ENCODE measurements around the gene LTC4S. TPM values are rescaled to one million over a fixed set of nuclear protein-coding genes. Genes with fewer than 3 reads are reported as not detected.

The LTC4S gene
- total and polyA plus RNA-seq, 4 donors: 4.0 to 25.3 (median 8.3) TPM

DNA sequence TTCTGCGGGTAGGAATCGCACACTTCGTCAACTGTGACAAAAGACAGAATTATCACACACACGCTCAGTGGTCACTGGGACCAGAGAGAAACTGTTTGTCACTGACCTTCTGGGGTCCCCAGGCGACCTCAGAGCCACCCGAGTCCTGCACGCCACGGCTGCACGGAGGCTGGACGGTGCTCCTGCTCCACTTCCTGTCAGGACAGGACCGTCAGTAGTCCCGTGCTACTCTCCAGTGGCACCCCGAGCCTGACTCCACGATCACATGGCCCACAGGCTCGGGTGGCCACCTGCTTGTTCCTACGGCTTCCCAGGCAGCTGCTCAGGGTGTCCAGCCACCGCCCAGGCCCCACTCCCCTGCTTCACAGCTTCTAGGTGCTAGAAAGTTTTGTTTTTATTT, 47.0 kb downstream of the LTC4S start:
- H3K9me3 ChIP-seq (ENCODE audit: control insufficient read depth in 4 of 4, insufficient read depth in 3 of 4, low read length in 3 of 4): peaks cover 0 to 3% (median 0%) of the 10 kb centered on the region in 4 donors
- ATAC-seq (ENCODE audit: insufficient read depth, low FRiP score) (no peak), DNase-seq (no peak)
- H3K4me3 ChIP-seq: no peak overlapping the region
- H3K9ac ChIP-seq (ENCODE audit: insufficient read depth in 1 of 2, low read length in 2 of 2): no peak overlapping the region
- H3K27me3 ChIP-seq (ENCODE audit: control insufficient read depth in 3 of 3, insufficient read depth in 3 of 3, low read length in 2 of 3): no peaks in the 10 kb centered on the region
- H3K27ac ChIP-seq (ENCODE audit: low read depth in 1 of 2, low read length in 1 of 2): no peak overlapping the region
- 90 to 91% methylated on average over 17 of the region's 17 CpGs for WGBS, 2 donors
- peaks cover 0 to 3% (median 0%) of the 10 kb centered on the region in 5 donors for H3K4me1 ChIP-seq (ENCODE audit: control insufficient read depth in 5 of 5, insufficient read depth in 5 of 5, low read length in 5 of 5)
- H3K36me3 ChIP-seq (ENCODE audit: control insufficient read depth in 4 of 4, insufficient read depth in 4 of 4, low read length in 4 of 4): peaks cover 21 to 38% (median 33%) of the 10 kb centered on the region in 4 donors
- TF ChIP-seq, protein P1, sequence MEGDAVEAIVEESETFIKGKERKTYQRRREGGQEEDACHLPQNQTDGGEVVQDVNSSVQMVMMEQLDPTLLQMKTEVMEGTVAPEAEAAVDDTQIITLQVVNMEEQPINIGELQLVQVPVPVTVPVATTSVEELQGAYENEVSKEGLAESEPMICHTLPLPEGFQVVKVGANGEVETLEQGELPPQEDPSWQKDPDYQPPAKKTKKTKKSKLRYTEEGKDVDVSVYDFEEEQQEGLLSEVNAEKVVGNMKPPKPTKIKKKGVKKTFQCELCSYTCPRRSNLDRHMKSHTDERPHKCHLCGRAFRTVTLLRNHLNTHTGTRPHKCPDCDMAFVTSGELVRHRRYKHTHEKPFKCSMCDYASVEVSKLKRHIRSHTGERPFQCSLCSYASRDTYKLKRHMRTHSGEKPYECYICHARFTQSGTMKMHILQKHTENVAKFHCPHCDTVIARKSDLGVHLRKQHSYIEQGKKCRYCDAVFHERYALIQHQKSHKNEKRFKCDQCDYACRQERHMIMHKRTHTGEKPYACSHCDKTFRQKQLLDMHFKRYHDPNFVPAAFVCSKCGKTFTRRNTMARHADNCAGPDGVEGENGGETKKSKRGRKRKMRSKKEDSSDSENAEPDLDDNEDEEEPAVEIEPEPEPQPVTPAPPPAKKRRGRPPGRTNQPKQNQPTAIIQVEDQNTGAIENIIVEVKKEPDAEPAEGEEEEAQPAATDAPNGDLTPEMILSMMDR (IDR thresholded peaks at IDR 0.05; ENCODE audit: control extremely low read depth, extremely low read depth): no peak

DNA sequence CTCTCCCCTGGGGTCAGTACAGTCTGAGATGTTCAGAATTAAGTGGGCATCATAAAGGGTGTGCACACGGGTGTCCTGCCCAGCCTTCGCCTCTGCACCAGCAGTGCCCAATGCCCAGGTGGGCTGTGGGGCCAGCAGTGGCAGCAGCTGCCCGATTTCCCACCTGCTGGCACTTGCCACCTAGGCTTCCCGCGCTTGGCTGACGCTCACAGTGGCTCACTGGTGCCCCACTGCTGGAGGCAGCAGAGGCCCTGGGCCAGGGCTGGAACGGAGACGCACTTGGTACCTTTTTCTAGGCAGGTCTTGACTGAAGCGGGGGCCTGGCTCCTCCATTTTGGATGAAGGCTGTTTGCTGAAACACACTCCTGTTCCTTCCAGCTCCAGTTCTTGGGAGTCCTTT, 47.8 kb downstream of the LTC4S start:
- Histone ChIP-seq H3K9ac (ENCODE audit: insufficient read depth in 1 of 2, low read length in 2 of 2) (no peak overlapping the region), H3K27ac (ENCODE audit: low read depth in 1 of 2, low read length in 1 of 2) (no peak overlapping the region), H3K27me3 (ENCODE audit: control insufficient read depth in 3 of 3, insufficient read depth in 3 of 3, low read length in 2 of 3) (no peaks in the 10 kb centered on the region), H3K9me3 (ENCODE audit: control insufficient read depth in 4 of 4, insufficient read depth in 3 of 4, low read length in 3 of 4) (peaks cover 0 to 3% (median 0%) of the 10 kb centered on the region in 4 donors), H3K4me3 (no peak overlapping the region), H3K4me1 (ENCODE audit: control insufficient read depth in 5 of 5, insufficient read depth in 5 of 5, low read length in 5 of 5) (no peaks in the 10 kb centered on the region), H3K36me3 (ENCODE audit: control insufficient read depth in 4 of 4, insufficient read depth in 4 of 4, low read length in 4 of 4) (peaks cover 23 to 37% (median 31%) of the 10 kb centered on the region in 4 donors)
- 94 to 98% methylated on average over 9 of the region's 9 CpGs for WGBS, 2 donors
- ATAC-seq (ENCODE audit: insufficient read depth, low FRiP score): no peak
- TF ChIP-seq, protein P1 (IDR thresholded peaks at IDR 0.05; ENCODE audit: control extremely low read depth, extremely low read depth): no peak
- no peak for DNase-seq

Small RNAs within 50 kb of the gene (small RNA-seq; reads per million reads assigned to genes)
- not detected for gene MIR1229 (ENCODE audit: low replicate concordance)

Other genes with a start within 250 kb of the LTC4S start
- 10 to 100 TPM; 54.1 to 58.6 TPM for gene RUFY1, start 243.4 kb upstream of the LTC4S start, total RNA-seq
- 10 to 100 TPM; 37.3 to 47.9 TPM for gene RUFY1, start 243.4 kb upstream of the LTC4S start, polyA plus RNA-seq
- gene HNRNPH1, start 170.3 kb upstream of the LTC4S start, total RNA-seq: 1,000 to 10,000 TPM in 1 of 2 donors, 100 to 1,000 TPM in 1; 422 to 1,791 TPM
- 100 to 1,000 TPM; 185 to 189 TPM for gene HNRNPH1, start 170.3 kb upstream of the LTC4S start, polyA plus RNA-seq
- not detected for gene CBY3, start 113.0 kb upstream of the LTC4S start, total RNA-seq
- gene CBY3, start 113.0 kb upstream of the LTC4S start, polyA plus RNA-seq: under 1 TPM; 0.10 to 0.22 TPM
- 100 to 1,000 TPM; 340 to 924 TPM for gene CANX, start 95.0 kb upstream of the LTC4S start, total RNA-seq
- 100 to 1,000 TPM; 132 to 248 TPM for gene CANX, start 95.0 kb upstream of the LTC4S start, polyA plus RNA-seq
- 10 to 100 TPM; 26.0 to 34.5 TPM for gene MAML1, start 61.2 kb upstream of the LTC4S start, total RNA-seq
- 10 to 100 TPM in 1 of 2 donors, 1 to 10 TPM in 1; 6.7 to 15.0 TPM for gene MAML1, start 61.2 kb upstream of the LTC4S start, polyA plus RNA-seq
- gene MGAT4B, start 12.9 kb downstream of the LTC4S start, total RNA-seq: 100 to 1,000 TPM in 1 of 2 donors, 10 to 100 TPM in 1; 73.2 to 154 TPM
- gene MGAT4B, start 12.9 kb downstream of the LTC4S start, polyA plus RNA-seq: 10 to 100 TPM; 65.0 to 91.7 TPM
- gene SQSTM1, start 26.9 kb downstream of the LTC4S start, total RNA-seq: 100 to 1,000 TPM; 350 to 568 TPM
- 100 to 1,000 TPM; 298 to 394 TPM for gene SQSTM1, start 26.9 kb downstream of the LTC4S start, polyA plus RNA-seq
- gene MRNIP, start 64.8 kb downstream of the LTC4S start, total RNA-seq: 10 to 100 TPM; 29.5 to 51.0 TPM
- gene MRNIP, start 64.8 kb downstream of the LTC4S start, polyA plus RNA-seq: 10 to 100 TPM; 15.4 to 41.2 TPM
- 100 to 1,000 TPM in 1 of 2 donors, 10 to 100 TPM in 1; 68.3 to 129 TPM for gene TBC1D9B, start 113.9 kb downstream of the LTC4S start, total RNA-seq
- gene TBC1D9B, start 113.9 kb downstream of the LTC4S start, polyA plus RNA-seq: 10 to 100 TPM; 55.9 to 64.8 TPM